Measurements from ENCODE around the gene CPPED1.
"Not testable (repeated sequence)": the region's sequence is repeated elsewhere in the genome, so short reads cannot be mapped to it uniquely, and the experiment has no call there.

CPPED1 gene

DNA sequence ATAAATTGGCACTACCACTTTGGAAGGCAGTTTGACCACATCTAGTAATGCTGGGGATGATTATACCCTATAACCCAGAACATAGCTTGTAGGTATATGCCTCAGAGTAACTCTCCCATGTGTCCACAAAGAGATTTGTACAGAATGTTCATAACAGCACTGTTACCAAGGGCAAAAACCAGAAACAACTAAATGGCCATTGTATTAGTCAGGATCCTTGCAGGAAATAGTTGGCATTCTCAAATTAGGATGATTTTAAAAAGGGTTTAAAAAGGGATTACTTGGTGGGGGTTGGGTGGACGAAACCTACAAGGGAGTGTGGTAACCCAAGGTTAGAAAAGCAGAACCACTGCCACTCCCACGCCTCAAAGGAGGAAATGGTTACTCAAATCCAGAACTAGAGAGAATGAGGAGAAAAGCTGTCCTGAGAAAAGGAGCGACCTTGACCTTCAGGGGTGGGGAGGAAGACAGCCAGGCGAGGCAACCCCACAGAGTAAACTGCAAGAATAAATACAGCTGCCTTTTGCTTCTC, 2.1 kb downstream of the CPPED1 start:
- DNase-seq (ENCODE audit: low read depth), result no peak

DNA sequence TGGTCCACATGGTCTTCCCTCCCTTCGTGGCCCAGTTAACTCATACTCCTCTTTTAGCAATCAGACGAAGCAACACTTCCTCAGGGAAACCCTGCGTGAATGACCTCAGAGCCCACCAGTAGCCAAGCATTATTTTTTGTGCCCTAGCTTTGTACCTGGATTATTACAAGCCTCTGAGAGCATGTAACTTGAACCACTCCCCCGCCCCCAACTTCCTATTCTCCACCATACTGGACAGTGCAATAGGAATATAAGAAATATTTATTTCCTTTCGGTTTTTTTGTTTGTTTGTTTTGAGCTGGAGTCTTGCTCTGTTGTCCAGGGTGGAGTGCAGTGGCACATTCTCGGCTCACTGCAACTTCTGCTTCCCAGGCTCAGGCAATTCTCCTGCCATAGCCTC, 2.9 kb downstream of the CPPED1 start:
- DNase-seq (ENCODE audit: low read depth), result no peak

GRCh38 chr16:12799996-12800395, 3.7 kb downstream of the CPPED1 start:
- not testable (repeated sequence) for DNase-seq (ENCODE audit: low read depth)

DNA sequence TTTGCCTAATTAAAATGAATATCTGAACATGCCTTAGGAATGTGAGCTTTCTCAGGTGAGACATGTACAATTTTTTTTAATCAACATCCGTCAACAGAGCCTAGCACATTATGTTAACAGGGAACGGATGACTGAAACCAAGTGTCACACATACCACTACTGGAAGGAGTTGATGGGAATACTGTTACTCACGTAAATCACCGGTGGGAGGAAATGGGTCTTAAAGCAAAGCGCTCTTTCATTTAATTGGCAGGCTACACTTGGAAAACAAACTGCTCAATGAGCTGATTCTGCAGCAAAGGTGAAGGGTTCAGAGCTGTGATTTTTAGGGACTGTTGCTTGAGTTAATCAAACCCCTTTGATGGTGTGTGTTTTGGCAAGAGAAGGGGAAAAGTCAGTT, 4.8 kb downstream of the CPPED1 start:
- DNase-seq (ENCODE audit: low read depth), result no peak

DNA sequence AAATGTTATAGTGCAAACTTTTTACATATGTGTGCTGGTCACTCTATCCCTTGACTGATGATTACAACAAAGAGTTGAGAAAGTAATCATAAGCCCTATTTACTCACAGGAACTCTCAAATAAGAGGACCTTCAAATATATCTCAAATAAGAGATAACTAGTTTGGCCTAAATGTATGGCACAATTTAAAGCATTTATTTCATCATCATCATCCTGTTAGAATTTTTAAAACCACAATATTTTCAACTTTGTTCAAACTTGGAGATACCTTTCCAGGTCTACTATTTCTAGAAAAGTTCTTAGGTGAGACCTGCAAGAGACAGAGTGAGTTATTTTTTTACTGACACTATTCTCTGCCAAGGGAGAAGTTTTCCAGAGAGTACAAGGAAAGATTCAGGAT, 5.5 kb downstream of the CPPED1 start:
- DNase-seq (ENCODE audit: low read depth), result no peak

DNA sequence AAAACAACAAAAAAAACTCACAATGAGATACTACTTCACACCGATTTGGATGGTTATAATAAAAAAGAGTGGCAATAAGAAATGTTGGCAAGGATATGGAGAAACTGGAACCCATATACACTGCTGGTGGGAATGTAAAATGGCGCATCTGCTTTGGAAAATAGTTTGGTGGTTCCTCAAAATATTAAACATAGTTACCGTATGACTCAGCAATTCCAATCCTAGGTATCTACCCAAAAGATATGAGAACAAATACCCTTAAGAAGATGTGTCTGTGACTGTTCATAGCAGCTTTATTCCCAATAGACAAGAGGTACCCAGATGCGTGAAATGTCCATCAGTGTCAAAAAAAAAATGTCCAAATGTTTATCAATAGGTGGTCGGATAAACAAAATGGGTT, 7.2 kb downstream of the CPPED1 start:
- no peak for DNase-seq (ENCODE audit: low read depth)

GRCh38 chr16:12794486-12795387, 8.9 kb downstream of the CPPED1 start:
- no peak for DNase-seq (ENCODE audit: low read depth)

GRCh38 chr16:12793865-12794240, 9.8 kb downstream of the CPPED1 start:
- DNase-seq (ENCODE audit: low read depth), result no peak

DNA sequence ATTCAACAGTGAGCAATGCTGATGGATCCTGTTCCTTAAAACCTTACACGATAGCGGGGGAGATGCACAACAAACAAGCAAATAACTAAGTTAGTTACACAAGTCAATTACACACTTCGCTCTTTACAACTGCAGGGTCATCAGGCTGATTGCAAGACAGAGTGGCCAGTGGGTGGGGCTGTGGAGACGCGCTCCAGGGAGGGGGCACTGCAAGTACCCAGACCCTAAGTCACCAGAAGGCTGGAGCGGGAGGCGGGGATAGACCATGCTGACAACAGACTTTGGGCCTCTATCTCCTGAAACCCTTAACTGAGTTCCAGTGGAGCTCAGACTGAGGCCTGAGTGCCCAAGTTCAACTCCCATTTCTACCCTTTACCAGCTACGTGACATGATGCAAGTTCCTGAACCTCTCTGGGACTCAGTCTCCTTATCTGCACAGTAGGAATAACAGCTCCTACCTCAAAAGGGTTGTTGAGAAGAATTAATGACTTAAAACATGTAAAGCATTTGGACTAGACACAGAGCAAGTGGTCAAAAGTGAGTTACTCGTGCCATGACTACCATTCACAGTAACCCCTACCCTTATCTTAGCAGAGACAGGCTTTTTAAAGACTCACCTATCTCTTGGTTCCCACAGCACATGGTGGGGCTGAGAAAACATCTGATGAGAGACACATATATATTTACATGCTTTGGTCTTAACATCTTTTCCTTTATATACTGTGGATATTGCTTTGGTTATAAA, 10.4 kb downstream of the CPPED1 start:
- DNase-seq (ENCODE audit: low read depth), result no peak

GRCh38 chr16:12792528-12792927, 11.2 kb downstream of the CPPED1 start:
- not testable (repeated sequence) for DNase-seq (ENCODE audit: low read depth)

- no peak for DNase-seq (ENCODE audit: low read depth)
Observed at GRCh38 chr16:12791340-12791739, 12.3 kb downstream of the CPPED1 start.

DNA sequence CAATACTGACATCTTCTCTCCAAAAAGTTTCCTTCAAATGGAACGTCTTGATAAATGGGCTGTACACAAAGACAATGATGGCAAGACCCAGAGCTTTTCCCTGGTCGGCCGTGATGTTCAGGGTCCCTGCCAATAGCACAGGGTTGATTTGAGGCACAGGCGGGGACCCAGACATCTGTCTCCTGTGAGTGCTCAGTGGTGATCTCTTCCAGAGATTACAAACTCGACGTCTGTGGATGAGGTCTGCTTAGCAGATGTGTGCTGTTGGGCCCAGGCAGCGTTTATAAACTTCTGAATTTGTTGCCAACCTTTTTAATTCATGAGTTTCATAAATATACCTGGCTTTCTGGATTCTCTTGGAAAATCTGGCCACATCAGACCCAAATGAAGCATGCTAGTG, 14.9 kb downstream of the CPPED1 start:
- DNase-seq (ENCODE audit: low read depth), result no peak

GRCh38 chr16:12786081-12786480, 17.6 kb downstream of the CPPED1 start:
- DNase-seq (ENCODE audit: low read depth), result no peak

GRCh38 chr16:12784076-12784475, 19.6 kb downstream of the CPPED1 start:
- no peak for DNase-seq (ENCODE audit: low read depth)

- no peak for DNase-seq (ENCODE audit: low read depth)
Observed at GRCh38 chr16:12781777-12782176, 21.9 kb downstream of the CPPED1 start.

- no peak for DNase-seq (ENCODE audit: low read depth)
Observed at GRCh38 chr16:12780467-12780866, 23.2 kb downstream of the CPPED1 start.

DNA sequence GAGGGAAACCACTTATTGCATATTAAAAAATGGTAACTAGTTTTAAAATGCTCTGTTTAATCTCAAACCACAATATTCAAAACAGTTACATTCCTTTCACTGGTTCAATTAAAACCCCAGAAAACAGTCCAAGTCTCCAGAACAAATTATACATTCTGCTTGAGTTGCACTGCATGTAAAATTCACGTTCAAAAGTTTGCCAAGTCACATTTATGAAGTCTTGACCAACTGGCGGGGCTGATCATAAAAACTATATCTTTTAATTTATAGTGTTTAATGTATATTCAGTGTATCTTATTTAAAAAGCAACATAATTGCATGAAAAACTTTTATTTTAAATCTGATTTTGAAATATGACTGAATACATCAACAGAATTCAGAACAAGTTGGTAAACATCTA, 25.0 kb downstream of the CPPED1 start:
- DNase-seq (ENCODE audit: low read depth), result no peak

GRCh38 chr16:12775656-12776236, 27.9 kb downstream of the CPPED1 start:
- no peak for DNase-seq (ENCODE audit: low read depth)

DNA sequence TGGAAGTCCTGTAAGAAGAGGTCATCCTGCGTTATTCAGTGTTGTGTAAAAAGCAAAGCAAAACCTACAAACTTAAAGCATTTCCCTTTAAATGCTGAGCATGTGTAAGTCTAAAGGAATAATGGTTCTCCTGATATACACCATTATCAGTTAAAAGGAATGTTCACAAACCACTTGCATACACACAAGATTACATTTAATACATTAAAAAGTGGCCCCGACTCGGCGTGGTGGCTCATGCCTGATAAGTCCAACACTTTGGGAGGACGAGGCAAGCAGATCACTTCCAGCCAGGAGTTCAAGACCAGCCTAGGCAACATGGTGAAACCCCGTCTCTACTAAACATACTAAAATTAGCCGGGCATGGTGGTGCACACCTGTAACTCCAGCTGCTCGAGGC, 30.5 kb downstream of the CPPED1 start:
- DNase-seq (ENCODE audit: low read depth), result no peak

DNA sequence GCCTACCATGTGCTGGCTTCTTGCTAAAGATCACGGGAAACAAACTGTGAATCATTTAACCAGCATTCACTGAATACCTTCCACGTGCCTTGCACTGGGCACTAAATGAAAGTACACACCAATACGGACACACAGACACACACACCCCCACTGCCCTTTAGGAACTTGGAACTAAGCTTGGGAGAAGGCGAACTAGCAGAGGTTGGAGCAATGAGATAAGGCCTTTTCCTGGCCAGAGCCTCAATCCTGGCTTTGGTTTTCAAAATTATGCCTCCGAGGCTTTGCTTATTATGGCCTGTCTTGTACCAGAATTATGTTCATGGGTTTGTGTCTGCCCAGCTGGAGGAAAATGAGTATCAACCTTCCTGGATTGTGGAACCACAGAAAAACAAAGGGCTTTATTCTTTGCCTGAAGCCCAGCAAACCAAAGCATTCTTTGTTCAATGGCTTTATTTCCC, 32.3 kb downstream of the CPPED1 start:
- no peak for DNase-seq (ENCODE audit: low read depth)

- no peak for DNase-seq (ENCODE audit: low read depth)
Observed at GRCh38 chr16:12769525-12769924, 34.2 kb downstream of the CPPED1 start.

DNA sequence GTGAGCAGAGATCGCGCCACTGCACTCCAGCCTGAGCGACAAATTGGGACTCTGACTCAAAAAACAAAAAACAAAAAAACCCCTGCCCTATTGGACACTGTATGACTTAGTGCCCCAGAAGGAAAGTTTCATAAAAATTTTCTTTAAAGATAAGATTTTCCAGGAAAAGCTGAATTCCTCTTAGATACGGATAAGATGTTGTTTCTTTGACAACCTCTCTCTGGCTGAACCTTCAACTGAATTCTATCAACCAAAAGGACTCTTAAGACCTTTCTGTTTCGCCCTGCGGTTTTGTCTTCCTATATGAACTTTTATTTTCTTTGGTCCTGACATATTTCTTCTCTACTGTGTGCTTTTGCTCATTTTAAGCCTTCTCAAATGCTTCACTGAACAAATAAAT, 35.8 kb downstream of the CPPED1 start:
- no peak for DNase-seq (ENCODE audit: low read depth)

- no peak for DNase-seq (ENCODE audit: low read depth)
Observed at GRCh38 chr16:12766853-12767252, 36.8 kb downstream of the CPPED1 start.

All from activated T-cell treated with anti-CD3 and anti-CD28 coated beads for 1 hour (primary cell).